ENCODE measurements around the gene USP8. TPM values are rescaled to one million over a fixed set of nuclear protein-coding genes. Genes with fewer than 3 reads are reported as not detected.

Gene USP8
- total RNA-seq, 1 donor from 2014 or later = 43.4 TPM

DNA sequence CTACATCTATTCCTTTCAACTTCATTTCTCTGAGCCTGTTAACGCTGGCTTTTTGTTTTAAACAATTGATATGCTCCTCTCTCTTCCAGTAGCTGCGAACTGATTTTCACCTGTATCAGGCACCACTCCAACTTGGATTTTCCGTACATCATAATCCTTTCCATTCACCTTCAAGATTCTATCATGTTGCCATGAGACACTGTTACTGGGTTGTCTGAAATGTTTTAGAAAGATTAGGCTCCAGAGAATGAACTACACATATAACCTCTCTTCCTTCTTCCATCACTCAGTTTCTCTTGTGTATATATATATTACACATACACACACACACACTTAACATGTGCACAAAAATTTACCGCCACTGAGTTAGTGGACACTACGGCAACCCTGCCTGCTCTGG is 122.4 kb downstream of the USP8 start, which contains the start of gene USP50:
TSS of gene USP50 (minus strand) at position 101 of the 400 bp plus-strand sequence. CDS start 141 bp downstream, outside the sequence.
- no peak for ATAC-seq

DNA sequence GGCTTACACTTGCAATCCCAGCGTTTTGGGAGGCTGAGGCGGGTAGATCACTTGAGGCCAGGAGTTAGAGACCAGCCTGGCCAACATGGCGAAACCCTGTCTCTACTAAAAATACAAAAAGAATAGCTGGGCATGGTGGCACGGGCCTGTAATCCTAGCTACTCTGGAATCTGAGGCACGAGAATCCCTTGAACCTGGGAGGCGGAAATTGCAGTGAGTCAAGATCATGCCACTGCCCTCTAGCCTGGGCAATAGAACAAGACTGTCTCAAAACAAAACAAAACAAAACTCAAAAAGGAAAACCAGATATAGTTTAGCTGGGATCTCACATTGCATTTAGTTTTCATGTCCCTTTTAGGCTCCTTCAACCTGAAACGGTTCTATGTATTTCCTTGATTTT is 125.1 kb downstream of the USP8 start:
- no peak for ATAC-seq

DNA sequence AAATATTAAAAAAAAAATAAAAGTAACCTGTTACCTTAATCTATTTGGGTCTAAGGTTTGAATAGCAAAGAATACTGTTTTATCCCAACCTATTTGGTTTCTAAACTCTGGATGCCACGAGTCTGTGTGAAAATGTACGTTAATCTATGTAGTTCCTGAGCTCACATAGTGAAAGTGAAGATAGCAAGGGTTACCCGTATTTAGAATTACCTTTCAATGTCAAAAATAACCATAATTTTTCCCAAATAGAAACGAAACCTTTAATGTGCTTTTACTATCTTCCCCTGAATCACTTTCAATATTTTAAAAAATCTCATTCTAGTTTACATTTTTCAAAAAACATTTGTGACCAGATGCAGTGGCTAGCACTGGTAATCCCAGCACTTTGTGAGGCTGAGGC is 128.0 kb downstream of the USP8 start:
- no peak for ATAC-seq

DNA sequence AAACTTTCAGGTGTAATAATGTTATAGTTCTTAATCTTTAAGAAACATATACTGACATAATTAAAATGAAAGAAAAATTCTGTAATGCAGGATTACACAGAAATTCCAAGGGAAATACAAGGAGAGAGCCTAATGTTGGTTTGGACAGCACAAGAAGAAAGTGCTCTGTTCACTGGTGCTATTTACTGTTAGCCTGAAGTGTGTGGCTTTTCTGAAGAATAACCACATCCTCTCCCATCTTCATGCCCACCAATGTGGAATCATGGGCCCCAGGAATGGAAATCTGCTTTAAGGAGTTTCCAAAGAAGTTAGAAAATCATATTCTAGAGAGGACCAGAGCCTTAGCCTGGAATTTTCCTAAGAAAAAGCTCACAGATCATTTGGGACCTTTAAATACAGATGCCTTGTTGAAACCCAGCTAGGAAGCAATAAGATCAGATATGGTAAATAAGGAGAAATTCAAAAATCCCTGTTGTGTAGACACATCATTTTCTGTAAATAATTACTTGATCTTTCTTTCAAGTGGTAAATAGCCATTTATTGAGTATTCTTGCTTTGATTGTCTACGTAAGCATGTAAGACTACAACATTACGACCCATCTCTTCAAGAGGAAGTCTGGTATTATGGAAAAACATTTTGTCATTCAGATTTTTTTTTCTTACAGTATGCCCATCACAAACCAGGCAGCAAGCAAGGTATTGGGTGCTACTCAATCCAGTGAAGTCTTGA is 132.6 kb downstream of the USP8 start:
- no peak for ATAC-seq

DNA sequence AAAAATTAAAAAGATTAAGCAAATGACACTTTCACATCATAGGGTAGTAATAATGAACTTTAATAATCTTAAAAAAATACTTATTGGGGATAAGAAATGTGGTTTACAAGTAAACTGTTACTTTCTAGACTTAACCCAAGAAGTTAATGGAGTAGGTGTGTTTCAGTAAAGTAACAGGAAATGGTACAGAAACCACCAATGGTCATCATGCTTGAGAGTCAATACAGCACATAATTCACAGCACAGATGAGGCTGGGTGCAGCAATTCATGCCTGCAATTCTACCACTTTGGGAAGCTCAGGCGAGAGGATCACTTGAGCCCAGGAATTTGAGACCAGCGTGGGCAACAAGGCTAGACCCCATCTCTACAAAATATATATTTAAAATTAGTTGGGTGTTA is 133.8 kb downstream of the USP8 start:
- ATAC-seq = no peak

- ATAC-seq = no peak
These were observed 138.8 kb downstream of the USP8 start for GRCh38 chr15:50562735-50563640.

DNA sequence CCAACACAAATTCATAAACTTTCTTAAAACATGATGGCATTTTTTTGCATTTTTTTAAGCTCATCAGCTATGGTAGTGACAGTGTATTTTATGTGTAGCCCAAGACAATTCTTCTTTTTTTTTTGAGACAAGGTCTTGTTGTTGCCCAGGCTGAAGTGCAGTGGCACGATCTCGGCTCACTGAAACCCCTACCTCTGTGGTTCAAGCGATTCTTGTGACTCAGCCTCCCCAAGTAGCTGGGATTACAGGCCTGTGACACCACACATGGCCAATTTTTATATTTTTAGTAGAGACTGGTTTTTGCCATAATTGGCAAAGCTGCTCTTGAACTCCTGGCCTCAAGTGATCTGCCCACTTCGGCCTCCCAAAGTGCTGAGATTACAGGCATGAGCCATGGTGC is 139.6 kb downstream of the USP8 start:
- no peak for ATAC-seq

Other genes starting within 250 kb of the USP8 start
- gene SLC27A2, start 242.2 kb upstream of the USP8 start, total RNA-seq = 0.92 TPM
- 0.32 TPM for gene HDC, start 158.7 kb upstream of the USP8 start, total RNA-seq
- 10.7 TPM for gene GABPB1, start 69.2 kb upstream of the USP8 start, total RNA-seq
- not detected for gene USP50, start 122.3 kb downstream of the USP8 start, total RNA-seq

Measured in esophagus mucosa (tissue), 1 donor.